GM23338 (cell line): ENCODE data around the gene VDAC1. TPM values are rescaled to one million over a fixed set of nuclear protein-coding genes. Genes with fewer than 3 reads are reported as not detected.

Experiments
- ATAC-seq: fragments of 200-7000 bp; cut with Tn5 transposase; 3 replicates; pipeline ENCODE4 v1.9.1; 2020
- DNase-seq: peaks from one replicate; pipeline ENCODE4 v3.0.0-alpha.2; 2015; ENCODE audit warnings: low spot score
- H2AFZ ChIP-seq: fragments of 200-600 bp; sonication (generic); 2 replicates; pipeline ENCODE4 v1.8.0; 2016; ENCODE audit warnings: antibody characterized with exemption, mild to moderate bottlenecking, moderate library complexity
- H3F3A ChIP-seq: fragments of 200-600 bp; sonication (generic); replicated peaks from 2 replicates; pipeline ENCODE4 v1.8.0; 2017; ENCODE audit warnings: antibody characterized with exemption, mixed run types, low read depth
- H3K27ac ChIP-seq: fragments of 200-600 bp; sonication (generic); 2 replicates; pipeline ENCODE4 v1.6.1; 2016; ENCODE audit warnings: low read depth
- H3K27me3 ChIP-seq: fragments of 200-600 bp; sonication (generic); 2 replicates; pipeline ENCODE4 v1.8.0; 2016; ENCODE audit warnings: mild to moderate bottlenecking, mixed run types, moderate library complexity; ENCODE audit not compliant: insufficient read depth
- H3K36me3 ChIP-seq: fragments of 200-600 bp; sonication (generic); 2 replicates; pipeline ENCODE4 v1.8.0; 2016; ENCODE audit warnings: mild to moderate bottlenecking; ENCODE audit not compliant: insufficient read depth
- H3K4me1 ChIP-seq: fragments of 200-600 bp; sonication (generic); 2 replicates; pipeline ENCODE4 v1.8.0; 2016; ENCODE audit warnings: mild to moderate bottlenecking, moderate library complexity; ENCODE audit not compliant: insufficient read depth
- H3K4me2 ChIP-seq: fragments of 200-600 bp; sonication (generic); 2 replicates; pipeline ENCODE4 v1.7.1; 2017; ENCODE audit warnings: mixed run types
- H3K4me3 ChIP-seq: fragments of 200-600 bp; sonication (generic); 2 replicates; pipeline ENCODE4 v1.6.1; 2016; ENCODE audit warnings: mixed run types
- H3K79me2 ChIP-seq: fragments of 200-600 bp; sonication (generic); replicated peaks from 2 replicates; pipeline ENCODE4 v1.8.0; 2017; ENCODE audit warnings: mild to moderate bottlenecking; ENCODE audit not compliant: insufficient read depth
- H3K9me2 ChIP-seq: fragments of 200-600 bp; sonication (generic); 2 replicates; pipeline ENCODE4 v1.8.0; 2017; ENCODE audit not compliant: insufficient read depth
- H4K20me1 ChIP-seq: fragments of 200-600 bp; sonication (generic); replicated peaks from 2 replicates; pipeline ENCODE4 v1.8.0; 2017; ENCODE audit warnings: mild to moderate bottlenecking; ENCODE audit not compliant: insufficient read depth
- H3K27ac Mint-ChIP-seq: 2 replicates; pipeline ENCODE4 v1.8.0; 2020; ENCODE audit warnings: inconsistent platforms, mild to moderate bottlenecking, moderate library complexity, mixed read lengths
- H3K27me3 Mint-ChIP-seq: 3 replicates; pipeline ENCODE4 v1.8.0; 2022; ENCODE audit warnings: low read depth, mild to moderate bottlenecking, moderate library complexity, mixed read lengths, inconsistent platforms; ENCODE audit not compliant: insufficient read depth, poor library complexity
- H3K36me3 Mint-ChIP-seq: 3 replicates; pipeline ENCODE4 v1.8.0; 2021; ENCODE audit warnings: low read depth, mild to moderate bottlenecking, inconsistent platforms, moderate library complexity, mixed read lengths
- H3K4me1 Mint-ChIP-seq: 3 replicates; pipeline ENCODE4 v1.8.0; 2020; ENCODE audit warnings: mild to moderate bottlenecking, inconsistent platforms, mixed read lengths
- H3K4me3 Mint-ChIP-seq: 3 replicates; pipeline ENCODE4 v1.8.0; 2021; ENCODE audit warnings: moderate library complexity, mild to moderate bottlenecking, inconsistent platforms, mixed read lengths
- H3K9me3 Mint-ChIP-seq: 3 replicates; pipeline ENCODE4 v1.8.0; 2020; ENCODE audit warnings: moderate library complexity, mild to moderate bottlenecking, inconsistent platforms, mixed read lengths
- CREB1 ChIP-seq: fragments of 250-450 bp; sonication (Bioruptor Pico); IDR thresholded peaks from 2 replicates; pipeline ENCODE4 v1.5.0; 2020; ENCODE audit warnings: low read depth, mild to moderate bottlenecking, moderate library complexity
- CTCF ChIP-seq, 2 experiments: fragments of 200-600 bp in 1 of 2; sonication (generic) in 1 of 2; conservative IDR thresholded peaks; 2 replicates each; pipeline versions ENCODE4 v1.5.1 to v1.6.1; 2016 to 2017; ENCODE audit warnings: antibody characterized with exemption in 2 of 2, low read depth in 2 of 2, mild to moderate bottlenecking in 2 of 2, moderate library complexity in 1 of 2
- ETS1 ChIP-seq: IDR thresholded peaks from 2 replicates; pipeline ENCODE4 v1.6.1; 2016; ENCODE audit warnings: antibody characterized with exemption
- EZH2 ChIP-seq: fragments of 200-600 bp; sonication (generic); IDR thresholded peaks from one replicate; pipeline ENCODE4 v1.8.0; 2017; ENCODE audit warnings: antibody characterized with exemption, mild to moderate bottlenecking, low read depth; ENCODE audit not compliant: unreplicated experiment
- EZH2phosphoT487 ChIP-seq: fragments of 200-600 bp; sonication (generic); IDR thresholded peaks from one replicate; pipeline ENCODE4 v1.8.1; 2018; ENCODE audit warnings: antibody characterized with exemption; ENCODE audit not compliant: unreplicated experiment
- JUNB ChIP-seq: IDR thresholded peaks from one replicate; pipeline ENCODE4 v1.6.1; 2016; ENCODE audit warnings: antibody characterized with exemption; ENCODE audit not compliant: unreplicated experiment
- NANOG ChIP-seq: IDR thresholded peaks from 2 replicates; pipeline ENCODE4 v1.6.1; 2016; ENCODE audit warnings: antibody characterized with exemption, borderline replicate concordance
- POLR2AphosphoS5 ChIP-seq: IDR thresholded peaks from 2 replicates; pipeline ENCODE4 v1.6.1; 2016; ENCODE audit warnings: antibody characterized with exemption, low read depth
- REST ChIP-seq: IDR thresholded peaks from one replicate; pipeline ENCODE4 v1.6.1; 2018; ENCODE audit warnings: antibody characterized with exemption; ENCODE audit not compliant: unreplicated experiment
- STAT1 ChIP-seq: IDR thresholded peaks from one replicate; pipeline ENCODE4 v1.6.1; 2016; ENCODE audit warnings: antibody characterized with exemption; ENCODE audit not compliant: unreplicated experiment
- ZNF114 ChIP-seq: fragments of 250-450 bp; sonication (Bioruptor Pico); IDR thresholded peaks from 2 replicates; pipeline ENCODE4 v1.5.0; 2020; ENCODE audit warnings: mild to moderate bottlenecking, moderate library complexity
- ZNF331 ChIP-seq: fragments of 250-450 bp; sonication (Bioruptor Pico); IDR thresholded peaks from 2 replicates; pipeline ENCODE4 v1.5.0; 2020; ENCODE audit warnings: low read depth, mild to moderate bottlenecking, moderate library complexity
- ZNF462 ChIP-seq: fragments of 250-450 bp; sonication (Bioruptor Pico); IDR thresholded peaks from 2 replicates; pipeline ENCODE4 v1.5.0; 2020; ENCODE audit warnings: mild to moderate bottlenecking, moderate library complexity
- polyA plus RNA-seq: library from polyadenylated mRNA; unstranded; fragments of >200 nt; fragmentation: Nextera tagmentation; extraction: Ambion mirVana; gene quantifications from 2 replicates; pipeline ENCODE4 v1.2.1, GENCODE V29; 2016
- total RNA-seq: library from RNA; depleted of rRNA; stranded (reverse); fragments of >200 nt; shearing (Covaris generic); gene quantifications from 2 replicates; pipeline ENCODE4 v1.2.3, GENCODE V29; 2014

VDAC1 gene
- total and polyA plus RNA-seq, 2 experiments from 2014 or later: 300 to 329 TPM

GRCh38 chr5:133941456-133942196 lies 63.1 kb downstream of the VDAC1 start:
- no peak for ATAC-seq
- Histone ChIP-seq H3K4me1 (no peaks in the 10 kb centered on the region), H2AFZ (no peak overlapping the region), H3K27ac (no peak overlapping the region), H3F3A (no peaks in the 10 kb centered on the region), H3K79me2 (no peaks in the 10 kb centered on the region), H3K27me3 (no peaks in the 10 kb centered on the region), H3K4me3 (no peak overlapping the region), H4K20me1 (no peaks in the 10 kb centered on the region), H3K36me3 (no peaks in the 10 kb centered on the region), H3K9me2 (no peaks in the 10 kb centered on the region; the same call in 1 of the 2 replicates), H3K4me2 (no peak overlapping the region)
- TF ChIP-seq REST: no peak
- no peak for TF ChIP-seq NANOG
- no peak for TF ChIP-seq ZNF114 (CRISPR knock-in tag)
- no peak for TF ChIP-seq STAT1
- TF ChIP-seq EZH2phosphoT487: no peak
- TF ChIP-seq CREB1: no peak
- TF ChIP-seq CTCF (conservative IDR thresholded peaks at IDR 0.05; ENCODE audit: low read depth in 2 of 2): no peak
- no peak for TF ChIP-seq ZNF462 (CRISPR knock-in tag)
- TF ChIP-seq EZH2: no peak
- TF ChIP-seq POLR2AphosphoS5: no peak
- no peak for TF ChIP-seq ZNF331 (CRISPR knock-in tag)
- no peak for TF ChIP-seq JUNB
- TF ChIP-seq ETS1: no peak
- H3K27ac Mint-ChIP-seq: no peak overlapping the region
- H3K36me3 Mint-ChIP-seq: peaks cover 2% of the 10 kb centered on the region; the same call in 1 of the 3 replicates
- H3K27me3 Mint-ChIP-seq: no peaks in the 10 kb centered on the region
- H3K9me3 Mint-ChIP-seq: peaks cover 7% of the 10 kb centered on the region
- no peak for DNase-seq
- H3K4me1 Mint-ChIP-seq: peaks cover 7% of the 10 kb centered on the region
- no peak overlapping the region for H3K4me3 Mint-ChIP-seq
